Nephron progenitor cell (in vitro differentiated cells): ENCODE data around the gene ZNF385C.
A peak's percentile ranks its signal among the peaks of the same experiment; 100 is the strongest.

Experiments
- DNase-seq: peaks from one replicate; pipeline ENCODE4 v3.0.0; 2021
- H3K27ac Mint-ChIP-seq: 2 replicates; pipeline ENCODE4 v1.8.0; 2021; ENCODE audit warnings: mild to moderate bottlenecking, moderate library complexity, mixed read lengths
- H3K27me3 Mint-ChIP-seq: 2 replicates; pipeline ENCODE4 v1.8.0; 2021; ENCODE audit warnings: mild to moderate bottlenecking, low read depth, mixed read lengths; ENCODE audit not compliant: poor library complexity
- H3K36me3 Mint-ChIP-seq: 2 replicates; pipeline ENCODE4 v1.8.0; 2021; ENCODE audit warnings: low read depth, mixed read lengths
- H3K4me1 Mint-ChIP-seq: 2 replicates; pipeline ENCODE4 v1.8.0; 2021; ENCODE audit warnings: mixed read lengths
- H3K4me3 Mint-ChIP-seq: 2 replicates; pipeline ENCODE4 v1.8.0; 2021; ENCODE audit warnings: mild to moderate bottlenecking, moderate library complexity, mixed read lengths
- H3K9me3 Mint-ChIP-seq: 2 replicates; pipeline ENCODE4 v1.8.0; 2021; ENCODE audit warnings: mild to moderate bottlenecking, moderate library complexity, mixed read lengths
- TF ChIP-seq, protein P1 (sequence below): fragments of 200-600 bp; sonication (generic); IDR thresholded peaks from 2 replicates; pipeline ENCODE4 v1.5.0; 2021; ENCODE audit warnings: antibody characterized with exemption

The ZNF385C gene

DNA sequence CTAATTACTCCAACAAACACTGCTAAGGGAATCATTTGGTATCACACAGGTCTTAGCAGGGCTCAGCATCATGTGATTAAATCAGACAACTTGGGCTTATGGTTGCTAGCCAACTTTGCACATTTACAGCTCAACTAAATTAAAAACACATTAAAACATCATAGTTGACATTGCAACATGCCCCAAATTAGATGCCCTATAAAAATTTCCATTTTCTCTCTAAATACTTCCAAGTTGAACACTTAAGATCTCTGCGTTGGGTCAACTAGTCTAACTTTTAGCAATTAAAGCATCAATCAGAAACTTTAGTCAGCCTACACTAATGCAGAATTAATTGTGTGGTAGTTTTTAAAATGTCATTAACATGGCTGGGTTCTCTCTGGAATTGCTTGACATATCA lies 93.1 kb downstream of the ZNF385C start:
- Mint-ChIP-seq H3K36me3 (peaks cover 48% of the 10 kb centered on the region), H3K27me3 (peaks cover 2% of the 10 kb centered on the region), H3K27ac (peak overlapping the region; percentile 39), H3K4me1 (no peaks in the 10 kb centered on the region), H3K4me3 (no peak overlapping the region), H3K9me3 (no peaks in the 10 kb centered on the region)
- TF ChIP-seq, protein P1, sequence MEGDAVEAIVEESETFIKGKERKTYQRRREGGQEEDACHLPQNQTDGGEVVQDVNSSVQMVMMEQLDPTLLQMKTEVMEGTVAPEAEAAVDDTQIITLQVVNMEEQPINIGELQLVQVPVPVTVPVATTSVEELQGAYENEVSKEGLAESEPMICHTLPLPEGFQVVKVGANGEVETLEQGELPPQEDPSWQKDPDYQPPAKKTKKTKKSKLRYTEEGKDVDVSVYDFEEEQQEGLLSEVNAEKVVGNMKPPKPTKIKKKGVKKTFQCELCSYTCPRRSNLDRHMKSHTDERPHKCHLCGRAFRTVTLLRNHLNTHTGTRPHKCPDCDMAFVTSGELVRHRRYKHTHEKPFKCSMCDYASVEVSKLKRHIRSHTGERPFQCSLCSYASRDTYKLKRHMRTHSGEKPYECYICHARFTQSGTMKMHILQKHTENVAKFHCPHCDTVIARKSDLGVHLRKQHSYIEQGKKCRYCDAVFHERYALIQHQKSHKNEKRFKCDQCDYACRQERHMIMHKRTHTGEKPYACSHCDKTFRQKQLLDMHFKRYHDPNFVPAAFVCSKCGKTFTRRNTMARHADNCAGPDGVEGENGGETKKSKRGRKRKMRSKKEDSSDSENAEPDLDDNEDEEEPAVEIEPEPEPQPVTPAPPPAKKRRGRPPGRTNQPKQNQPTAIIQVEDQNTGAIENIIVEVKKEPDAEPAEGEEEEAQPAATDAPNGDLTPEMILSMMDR, result no peak
- no peak for DNase-seq

GRCh38 chr17:42002792-42003301 lies 95.4 kb downstream of the ZNF385C start:
- TF ChIP-seq, protein P1, result no peak
- Mint-ChIP-seq H3K9me3 (no peaks in the 10 kb centered on the region), H3K4me3 (no peak overlapping the region), H3K27ac (no peak overlapping the region), H3K27me3 (peaks cover 2% of the 10 kb centered on the region), H3K36me3 (peaks cover 46% of the 10 kb centered on the region), H3K4me1 (no peaks in the 10 kb centered on the region)
- no peak for DNase-seq

GRCh38 chr17:42002175-42002791 lies 96.0 kb downstream of the ZNF385C start:
- no peaks in the 10 kb centered on the region for H3K9me3 Mint-ChIP-seq
- H3K27ac Mint-ChIP-seq, result no peak overlapping the region
- TF ChIP-seq, protein P1, result no peak
- H3K27me3 Mint-ChIP-seq, result peaks cover 2% of the 10 kb centered on the region
- H3K4me1 Mint-ChIP-seq, result no peaks in the 10 kb centered on the region
- H3K36me3 Mint-ChIP-seq, result peaks cover 44% of the 10 kb centered on the region
- no peak for DNase-seq
- no peak overlapping the region for H3K4me3 Mint-ChIP-seq

GRCh38 chr17:42001729-42002128 lies 96.5 kb downstream of the ZNF385C start:
- no peak for DNase-seq
- H3K9me3 Mint-ChIP-seq, result no peaks in the 10 kb centered on the region
- no peak overlapping the region for H3K4me3 Mint-ChIP-seq
- H3K4me1 Mint-ChIP-seq, result no peaks in the 10 kb centered on the region
- H3K36me3 Mint-ChIP-seq, result peaks cover 44% of the 10 kb centered on the region
- no peak overlapping the region for H3K27ac Mint-ChIP-seq
- peaks cover 2% of the 10 kb centered on the region for H3K27me3 Mint-ChIP-seq
- TF ChIP-seq, protein P1, result no peak

DNA sequence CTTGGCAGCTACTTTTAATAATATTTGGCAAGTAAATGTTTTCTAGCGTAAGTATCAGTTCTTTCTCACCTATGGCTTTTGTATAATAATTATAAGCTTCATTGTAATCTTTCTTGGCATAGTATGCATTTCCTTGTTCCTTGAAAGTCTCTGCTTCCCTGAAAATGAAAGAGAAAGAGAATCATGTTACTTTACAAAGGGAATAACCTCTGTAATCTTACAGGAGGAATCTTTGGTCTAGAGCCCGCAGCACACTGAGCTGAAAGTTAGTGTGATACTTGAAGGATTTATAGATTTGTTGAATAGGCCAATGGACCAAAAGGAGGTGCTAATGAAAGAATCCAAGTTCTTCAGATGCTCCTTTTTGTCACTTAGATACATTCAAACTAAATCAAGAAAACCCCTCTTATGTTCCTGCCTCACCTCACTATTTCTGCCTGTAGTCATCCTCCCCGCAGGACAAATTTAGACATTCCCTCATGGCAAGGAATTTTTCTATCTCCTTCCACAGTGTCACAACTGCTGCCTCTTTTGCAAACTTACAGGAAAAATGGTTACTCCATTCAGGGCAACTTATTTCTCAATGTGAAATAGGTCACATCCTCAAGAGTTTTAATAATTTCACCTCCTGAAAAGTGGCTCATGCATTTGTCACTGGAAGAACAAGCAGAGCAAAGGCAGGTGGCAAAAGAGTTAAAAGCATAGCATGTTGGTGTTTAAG lies 97.7 kb downstream of the ZNF385C start:
- Mint-ChIP-seq H3K9me3 (no peaks in the 10 kb centered on the region), H3K4me1 (peaks cover 5% of the 10 kb centered on the region), H3K4me3 (no peak overlapping the region), H3K27me3 (peaks cover 2% of the 10 kb centered on the region), H3K27ac (peak overlapping the region; percentile 74), H3K36me3 (peaks cover 55% of the 10 kb centered on the region)
- DNase-seq, result no peak
- TF ChIP-seq, protein P1, result no peak

- no peak overlapping the region for H3K27ac Mint-ChIP-seq
- no peak overlapping the region for H3K4me3 Mint-ChIP-seq
- no peak for DNase-seq
- H3K9me3 Mint-ChIP-seq, result no peaks in the 10 kb centered on the region
- H3K27me3 Mint-ChIP-seq, result peaks cover 2% of the 10 kb centered on the region
- TF ChIP-seq, protein P1, result no peak
- H3K36me3 Mint-ChIP-seq, result peaks cover 69% of the 10 kb centered on the region
- peaks cover 5% of the 10 kb centered on the region for H3K4me1 Mint-ChIP-seq
Observed at GRCh38 chr17:41998497-41998896, 99.8 kb downstream of the ZNF385C start.
